Measurements from ENCODE around the gene UBL5.
"Not testable (repeated sequence)": the region's sequence is repeated elsewhere in the genome, so short reads cannot be mapped to it uniquely, and the experiment has no call there.

Gene UBL5

GRCh38 chr19:9827289-9828238 lies at the start of gene UBL5:
Gene UBL5, plus strand, starts transcription at chr19:9827918. Its CDS starts 420 bp downstream, at chr19:9828338.
- DNase-seq (ENCODE audit: low read depth): peak; percentile 27
- H3K4me3 ChIP-seq (ENCODE audit: control insufficient read depth, low read depth, low read length): peak within 1 kb of the TSS; percentile 99
- no peak for TF ChIP-seq CTCF (IDR thresholded peaks at IDR 0.05; ENCODE audit: control insufficient read depth, insufficient read depth, low read depth, low read length, missing control alignments)

GRCh38 chr19:9782338-9782737 lies 45.4 kb upstream of the UBL5 start:
- no peak overlapping the region for H3K4me3 ChIP-seq (ENCODE audit: control insufficient read depth, low read depth, low read length)
- DNase-seq (ENCODE audit: low read depth): no peak
- no peak for TF ChIP-seq CTCF (IDR thresholded peaks at IDR 0.05; ENCODE audit: control insufficient read depth, insufficient read depth, low read depth, low read length, missing control alignments)

GRCh38 chr19:9784163-9784496 lies 43.6 kb upstream of the UBL5 start:
- not testable (repeated sequence) for DNase-seq (ENCODE audit: low read depth); H3K4me3 ChIP-seq (ENCODE audit: control insufficient read depth, low read depth, low read length)

GRCh38 chr19:9785367-9786331 lies 42.1 kb upstream of the UBL5 start:
- DNase-seq (ENCODE audit: low read depth): peak; percentile 67
- H3K4me3 ChIP-seq (ENCODE audit: control insufficient read depth, low read depth, low read length): peak overlapping the region; percentile 90
- TF ChIP-seq CTCF (IDR thresholded peaks at IDR 0.05; ENCODE audit: control insufficient read depth, insufficient read depth, low read depth, low read length, missing control alignments): no peak

GRCh38 chr19:9786342-9786741 lies 41.4 kb upstream of the UBL5 start:
- no peak for DNase-seq (ENCODE audit: low read depth)
- no peak for TF ChIP-seq CTCF (IDR thresholded peaks at IDR 0.05; ENCODE audit: control insufficient read depth, insufficient read depth, low read depth, low read length, missing control alignments)
- H3K4me3 ChIP-seq (ENCODE audit: control insufficient read depth, low read depth, low read length): peak overlapping the region; percentile 90

GRCh38 chr19:9786819-9787218 lies 40.9 kb upstream of the UBL5 start:
- DNase-seq (ENCODE audit: low read depth): no peak
- no peak for TF ChIP-seq CTCF (IDR thresholded peaks at IDR 0.05; ENCODE audit: control insufficient read depth, insufficient read depth, low read depth, low read length, missing control alignments)
- no peak overlapping the region for H3K4me3 ChIP-seq (ENCODE audit: control insufficient read depth, low read depth, low read length)

GRCh38 chr19:9788604-9789003 lies 39.1 kb upstream of the UBL5 start:
- H3K4me3 ChIP-seq (ENCODE audit: control insufficient read depth, low read depth, low read length); DNase-seq (ENCODE audit: low read depth): not testable (repeated sequence)

Measured in AG09309 (cell line).